ENCODE measurements around the gene ELOVL2.

DNA sequence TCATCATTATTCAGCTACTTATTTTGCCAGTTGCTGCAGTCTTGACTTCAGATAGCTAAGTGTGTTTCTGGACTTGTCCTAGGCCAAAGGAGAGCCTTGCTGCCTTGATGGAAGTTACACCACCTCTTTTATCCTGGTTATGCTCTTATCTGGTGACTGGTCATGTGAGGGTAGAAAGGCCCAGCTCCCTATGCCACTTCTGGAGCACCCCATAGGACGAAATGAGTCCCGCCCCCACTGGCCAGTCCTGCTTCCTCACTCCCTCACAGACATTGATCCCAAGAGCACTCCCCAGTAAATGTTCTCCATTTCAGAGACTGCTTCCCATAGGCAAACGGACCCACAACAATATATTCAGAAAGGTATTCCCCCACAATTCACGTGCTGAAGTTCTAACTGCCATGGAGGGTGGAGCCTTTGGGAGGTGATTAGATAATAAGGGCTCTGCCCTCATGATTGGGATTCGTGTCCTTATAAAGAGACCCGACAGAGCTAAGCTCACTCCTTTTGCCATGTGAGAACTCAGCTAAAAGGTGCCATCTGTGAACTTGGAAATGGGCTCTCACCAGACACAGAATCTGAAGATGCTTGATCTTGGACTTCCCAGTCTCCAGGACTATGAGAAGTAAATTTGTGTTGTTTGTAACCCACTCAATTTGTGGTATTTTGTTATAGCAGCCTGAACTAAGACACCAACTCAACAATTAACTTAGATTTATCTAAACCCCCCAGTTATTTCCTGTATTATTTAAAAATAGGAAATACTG, 21.5 kb upstream of the ELOVL2 start:
- TF ChIP-seq, protein P1, sequence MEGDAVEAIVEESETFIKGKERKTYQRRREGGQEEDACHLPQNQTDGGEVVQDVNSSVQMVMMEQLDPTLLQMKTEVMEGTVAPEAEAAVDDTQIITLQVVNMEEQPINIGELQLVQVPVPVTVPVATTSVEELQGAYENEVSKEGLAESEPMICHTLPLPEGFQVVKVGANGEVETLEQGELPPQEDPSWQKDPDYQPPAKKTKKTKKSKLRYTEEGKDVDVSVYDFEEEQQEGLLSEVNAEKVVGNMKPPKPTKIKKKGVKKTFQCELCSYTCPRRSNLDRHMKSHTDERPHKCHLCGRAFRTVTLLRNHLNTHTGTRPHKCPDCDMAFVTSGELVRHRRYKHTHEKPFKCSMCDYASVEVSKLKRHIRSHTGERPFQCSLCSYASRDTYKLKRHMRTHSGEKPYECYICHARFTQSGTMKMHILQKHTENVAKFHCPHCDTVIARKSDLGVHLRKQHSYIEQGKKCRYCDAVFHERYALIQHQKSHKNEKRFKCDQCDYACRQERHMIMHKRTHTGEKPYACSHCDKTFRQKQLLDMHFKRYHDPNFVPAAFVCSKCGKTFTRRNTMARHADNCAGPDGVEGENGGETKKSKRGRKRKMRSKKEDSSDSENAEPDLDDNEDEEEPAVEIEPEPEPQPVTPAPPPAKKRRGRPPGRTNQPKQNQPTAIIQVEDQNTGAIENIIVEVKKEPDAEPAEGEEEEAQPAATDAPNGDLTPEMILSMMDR (conservative IDR thresholded peaks at IDR 0.05): no peak
- TF ChIP-seq EZH2 (IDR thresholded peaks at IDR 0.05; ENCODE audit: low read depth): no peak
